ENCODE measurements around the gene WASF3. TPM values are rescaled to one million over a fixed set of nuclear protein-coding genes. Genes with fewer than 3 reads are reported as not detected.
"Not testable (repeated sequence)": the region's sequence is repeated elsewhere in the genome, so short reads cannot be mapped to it uniquely, and the experiment has no call there.

Gene WASF3
- total RNA-seq, 1 donor from 2014 or later = 13.0 TPM

DNA sequence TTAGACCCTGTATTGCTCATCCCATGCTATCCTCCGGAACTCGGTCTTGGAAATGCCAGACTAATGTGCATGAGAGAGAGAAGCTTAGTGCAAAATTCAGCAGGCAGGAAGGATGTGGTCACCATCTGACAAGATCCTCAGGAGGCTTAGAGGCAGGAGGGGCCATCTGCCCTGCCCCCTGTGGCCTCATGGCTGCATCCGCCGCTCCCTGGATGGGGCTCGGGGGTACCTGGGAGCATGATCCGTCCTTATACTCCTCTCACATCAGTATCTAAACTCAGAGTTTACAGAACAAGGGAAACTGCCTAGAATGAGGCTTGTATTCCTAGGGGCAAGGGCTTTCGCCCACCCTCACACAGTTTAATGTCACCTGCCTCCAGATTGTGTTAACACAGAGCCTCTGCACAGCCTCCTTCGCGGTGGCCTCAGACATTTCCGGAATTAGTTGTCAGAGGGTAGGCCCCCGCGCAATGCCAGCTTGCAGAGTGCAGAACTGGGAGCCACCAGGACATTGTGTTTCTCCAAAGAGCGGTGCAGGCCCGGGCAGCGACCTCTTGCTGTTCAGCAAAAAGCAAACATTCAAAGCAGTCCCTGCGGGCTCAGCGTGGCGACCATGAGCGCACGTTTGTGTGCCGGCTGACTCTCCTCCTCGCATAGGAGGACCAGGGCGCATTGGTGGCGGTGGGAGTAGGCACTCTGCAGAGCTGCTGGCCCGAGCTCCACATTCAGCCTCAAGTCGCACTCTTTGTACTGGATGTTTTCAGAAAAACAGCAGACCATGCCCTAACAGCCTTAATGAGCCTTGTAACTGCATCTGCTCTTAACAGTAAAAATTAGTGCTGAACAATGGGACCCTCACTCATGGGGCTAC, 164.0 kb downstream of the WASF3 start:
- DNase-seq (ENCODE audit: low spot score) = no peak
- Mint-ChIP-seq H3K36me3 (ENCODE audit: low read depth, unreplicated experiment) (peaks cover 4% of the 10 kb centered on the region), H3K27ac (ENCODE audit: unreplicated experiment) (no peak overlapping the region), H3K4me3 (ENCODE audit: unreplicated experiment) (no peak overlapping the region), H3K27me3 (ENCODE audit: unreplicated experiment) (peaks cover 2% of the 10 kb centered on the region), H3K4me1 (ENCODE audit: unreplicated experiment) (peaks cover 7% of the 10 kb centered on the region), H3K9me3 (ENCODE audit: unreplicated experiment) (no peaks in the 10 kb centered on the region)
- TF ChIP-seq, protein P1, sequence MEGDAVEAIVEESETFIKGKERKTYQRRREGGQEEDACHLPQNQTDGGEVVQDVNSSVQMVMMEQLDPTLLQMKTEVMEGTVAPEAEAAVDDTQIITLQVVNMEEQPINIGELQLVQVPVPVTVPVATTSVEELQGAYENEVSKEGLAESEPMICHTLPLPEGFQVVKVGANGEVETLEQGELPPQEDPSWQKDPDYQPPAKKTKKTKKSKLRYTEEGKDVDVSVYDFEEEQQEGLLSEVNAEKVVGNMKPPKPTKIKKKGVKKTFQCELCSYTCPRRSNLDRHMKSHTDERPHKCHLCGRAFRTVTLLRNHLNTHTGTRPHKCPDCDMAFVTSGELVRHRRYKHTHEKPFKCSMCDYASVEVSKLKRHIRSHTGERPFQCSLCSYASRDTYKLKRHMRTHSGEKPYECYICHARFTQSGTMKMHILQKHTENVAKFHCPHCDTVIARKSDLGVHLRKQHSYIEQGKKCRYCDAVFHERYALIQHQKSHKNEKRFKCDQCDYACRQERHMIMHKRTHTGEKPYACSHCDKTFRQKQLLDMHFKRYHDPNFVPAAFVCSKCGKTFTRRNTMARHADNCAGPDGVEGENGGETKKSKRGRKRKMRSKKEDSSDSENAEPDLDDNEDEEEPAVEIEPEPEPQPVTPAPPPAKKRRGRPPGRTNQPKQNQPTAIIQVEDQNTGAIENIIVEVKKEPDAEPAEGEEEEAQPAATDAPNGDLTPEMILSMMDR (IDR thresholded peaks at IDR 0.05; ENCODE audit: unreplicated experiment) = no peak

DNA sequence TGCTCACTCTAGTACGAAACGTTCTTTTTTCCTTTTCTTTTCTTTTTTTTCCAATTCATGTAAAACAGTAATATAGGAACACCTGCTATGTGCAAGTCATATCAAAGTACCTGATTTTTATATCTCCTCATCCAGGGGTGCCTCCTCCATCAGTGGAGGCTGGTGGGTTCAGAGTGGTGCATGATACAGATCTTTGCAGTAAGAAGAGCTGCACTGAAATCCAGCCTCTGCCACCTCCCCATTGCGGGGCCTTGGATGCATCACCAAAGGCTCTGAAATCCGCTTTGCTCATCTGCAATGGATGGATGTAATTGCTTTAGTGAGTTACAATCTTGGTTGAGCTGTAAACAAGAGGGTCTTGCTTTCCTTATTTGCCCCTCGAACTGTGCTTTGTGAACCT, 164.8 kb downstream of the WASF3 start:
- DNase-seq (ENCODE audit: low spot score) = no peak
- Mint-ChIP-seq H3K27ac (ENCODE audit: unreplicated experiment) (no peak overlapping the region), H3K4me1 (ENCODE audit: unreplicated experiment) (peaks cover 7% of the 10 kb centered on the region), H3K27me3 (ENCODE audit: unreplicated experiment) (peaks cover 2% of the 10 kb centered on the region), H3K4me3 (ENCODE audit: unreplicated experiment) (no peak overlapping the region), H3K9me3 (ENCODE audit: unreplicated experiment) (no peaks in the 10 kb centered on the region), H3K36me3 (ENCODE audit: low read depth, unreplicated experiment) (peaks cover 4% of the 10 kb centered on the region)
- TF ChIP-seq, protein P1 (IDR thresholded peaks at IDR 0.05; ENCODE audit: unreplicated experiment) = no peak

DNA sequence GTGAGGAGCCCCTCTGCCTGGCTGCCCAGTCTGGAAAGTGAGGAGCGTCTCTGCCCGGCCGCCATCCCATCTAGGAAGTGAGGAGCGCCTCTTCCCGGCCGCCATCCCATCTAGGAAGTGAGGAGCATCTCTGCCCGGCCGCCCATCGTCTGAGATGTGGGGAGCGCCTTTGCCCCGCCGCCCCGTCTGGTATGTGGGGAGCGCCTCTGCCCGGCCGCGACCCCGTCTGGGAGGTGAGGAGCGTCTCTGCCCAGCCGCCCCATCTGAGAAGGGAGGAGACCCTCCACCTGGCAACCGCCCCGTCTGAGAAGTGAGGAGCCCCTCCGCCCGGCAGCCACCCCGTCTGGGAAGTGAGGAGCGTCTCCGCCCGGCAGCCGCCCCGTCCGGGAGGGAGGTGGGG, 166.1 kb downstream of the WASF3 start:
- not testable (repeated sequence) for H3K27me3 Mint-ChIP-seq (ENCODE audit: unreplicated experiment); H3K27ac Mint-ChIP-seq (ENCODE audit: unreplicated experiment); DNase-seq (ENCODE audit: low spot score); H3K4me1 Mint-ChIP-seq (ENCODE audit: unreplicated experiment); H3K4me3 Mint-ChIP-seq (ENCODE audit: unreplicated experiment); H3K36me3 Mint-ChIP-seq (ENCODE audit: low read depth, unreplicated experiment); H3K9me3 Mint-ChIP-seq (ENCODE audit: unreplicated experiment)

DNA sequence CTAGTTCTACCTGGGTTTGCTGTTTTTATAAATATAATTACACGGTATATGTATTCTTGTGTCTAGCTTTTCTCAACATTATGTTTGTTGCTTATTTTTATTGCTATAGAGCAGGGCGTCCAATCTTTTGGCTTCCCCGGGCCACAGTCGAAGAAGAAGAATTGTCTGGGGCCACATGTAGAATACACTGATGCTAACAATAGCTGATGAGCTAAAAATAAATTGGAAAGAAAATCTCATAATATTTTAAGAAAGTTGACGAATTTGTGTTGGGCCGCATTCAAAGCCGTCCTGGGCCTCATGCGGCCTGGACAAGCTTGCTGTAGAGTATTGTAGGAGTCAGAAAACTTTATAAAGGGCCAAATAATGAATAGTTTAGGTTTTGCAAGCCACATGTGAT, 169.2 kb downstream of the WASF3 start:
- Mint-ChIP-seq H3K27ac (ENCODE audit: unreplicated experiment) (no peak overlapping the region), H3K27me3 (ENCODE audit: unreplicated experiment) (no peaks in the 10 kb centered on the region), H3K4me3 (ENCODE audit: unreplicated experiment) (no peak overlapping the region), H3K4me1 (ENCODE audit: unreplicated experiment) (no peaks in the 10 kb centered on the region), H3K9me3 (ENCODE audit: unreplicated experiment) (no peaks in the 10 kb centered on the region), H3K36me3 (ENCODE audit: low read depth, unreplicated experiment) (peaks cover 4% of the 10 kb centered on the region)
- TF ChIP-seq, protein P1 (IDR thresholded peaks at IDR 0.05; ENCODE audit: unreplicated experiment) = no peak
- no peak for DNase-seq (ENCODE audit: low spot score)

DNA sequence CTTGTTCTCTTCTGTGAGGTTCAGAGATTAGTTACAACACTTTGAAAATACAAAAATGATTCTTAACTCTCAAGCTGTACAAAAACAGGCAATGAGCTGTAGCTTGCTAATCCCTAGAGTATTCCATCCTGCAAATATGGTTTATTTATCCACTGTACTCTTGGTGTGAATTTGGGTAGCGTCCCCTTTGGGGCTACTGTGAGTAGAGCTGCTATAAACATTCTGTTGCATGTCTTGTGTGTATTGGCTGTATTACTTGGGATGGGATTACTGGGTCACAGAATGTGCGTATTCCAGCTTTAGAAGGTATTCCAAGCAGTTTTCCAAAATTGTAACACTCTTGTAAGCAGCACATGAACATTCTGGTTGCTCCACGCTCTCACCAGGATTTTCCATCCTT, 169.6 kb downstream of the WASF3 start:
- TF ChIP-seq, protein P1 (IDR thresholded peaks at IDR 0.05; ENCODE audit: unreplicated experiment) = no peak
- Mint-ChIP-seq H3K9me3 (ENCODE audit: unreplicated experiment) (no peaks in the 10 kb centered on the region), H3K4me3 (ENCODE audit: unreplicated experiment) (no peak overlapping the region), H3K27me3 (ENCODE audit: unreplicated experiment) (no peaks in the 10 kb centered on the region), H3K27ac (ENCODE audit: unreplicated experiment) (no peak overlapping the region), H3K36me3 (ENCODE audit: low read depth, unreplicated experiment) (peaks cover 4% of the 10 kb centered on the region), H3K4me1 (ENCODE audit: unreplicated experiment) (no peaks in the 10 kb centered on the region)
- DNase-seq (ENCODE audit: low spot score) = no peak
